Fibroblast of lung (primary cell): Measurements from ENCODE around the gene GRK5. TPM values are rescaled to one million over a fixed set of nuclear protein-coding genes. Genes with fewer than 3 reads are reported as not detected.

ENCODE experiments used
- DNase-seq, 2 donors: peaks; one replicate each; pipeline versions ENCODE4 v3.0.0 to v3.0.0-alpha.2; 2010; ENCODE audit warnings: low read depth in 2 of 2
- H2AFZ ChIP-seq: 2 replicates; pipeline ENCODE4 v1.5.1; 2012; ENCODE audit warnings: low read length, control low read depth, inconsistent platforms
- H3K27ac ChIP-seq: 2 replicates; pipeline ENCODE4 v1.5.1; 2011; ENCODE audit warnings: low read length, control low read depth; ENCODE audit not compliant: insufficient read depth
- H3K27me3 ChIP-seq: 2 replicates; pipeline ENCODE4 v1.5.1; 2011; ENCODE audit warnings: mild to moderate bottlenecking, low read length; ENCODE audit not compliant: control insufficient read depth, insufficient read depth
- H3K36me3 ChIP-seq: 2 replicates; pipeline ENCODE4 v1.5.1; 2011; ENCODE audit warnings: low read length; ENCODE audit not compliant: control insufficient read depth, insufficient read depth
- H3K4me1 ChIP-seq: 2 replicates; pipeline ENCODE4 v1.5.1; 2011; ENCODE audit warnings: low read length; ENCODE audit not compliant: control insufficient read depth, insufficient read depth; ENCODE audit errors: extremely low read depth
- H3K4me2 ChIP-seq: 2 replicates; pipeline ENCODE4 v1.5.1; 2011; ENCODE audit warnings: low read length, control low read depth; ENCODE audit not compliant: insufficient read depth; ENCODE audit errors: extremely low read depth
- H3K4me3 ChIP-seq, 4 experiments: fragments of 200-600 bp in 1 of 4; sonication (generic) in 1 of 4; replicated peaks in 1 of 4; 2 replicates each; pipeline ENCODE4 v1.5.1; 2011 to 2016; ENCODE audit warnings: low read length in 4 of 4, low read depth in 3 of 4, mild to moderate bottlenecking in 3 of 4, control low read depth in 2 of 4, inconsistent platforms in 1 of 4, mixed read lengths in 1 of 4; ENCODE audit not compliant: insufficient read depth in 1 of 4; ENCODE audit errors: control extremely low read depth in 1 of 4
- H3K79me2 ChIP-seq: 2 replicates; pipeline ENCODE4 v1.5.1; 2012; ENCODE audit warnings: mild to moderate bottlenecking, low read length, inconsistent platforms; ENCODE audit not compliant: control insufficient read depth, insufficient read depth
- H3K9ac ChIP-seq: 2 replicates; pipeline ENCODE4 v1.5.1; 2011; ENCODE audit warnings: mild to moderate bottlenecking, low read length, control low read depth; ENCODE audit not compliant: insufficient read depth
- H3K9me3 ChIP-seq: 2 replicates; pipeline ENCODE4 v1.5.1; 2012; ENCODE audit warnings: low read depth, low read length; ENCODE audit not compliant: control insufficient read depth, insufficient read depth
- H4K20me1 ChIP-seq: 2 replicates; pipeline ENCODE4 v1.5.1; 2011; ENCODE audit warnings: low read length; ENCODE audit not compliant: control insufficient read depth, insufficient read depth; ENCODE audit errors: extremely low read depth
- EZH2 ChIP-seq: IDR thresholded peaks from 2 replicates; pipeline ENCODE4 v1.5.1; 2012; ENCODE audit warnings: low read length, control low read depth, mild to moderate bottlenecking; ENCODE audit errors: missing control alignments
- polyA plus RNA-seq, 2 donors: library from polyadenylated mRNA; depleted of rRNA in 1 of 2; stranded (reverse) in 1 of 2; unstranded in 1 of 2; fragments of >200 nt; gene quantifications; 2 replicates each; pipeline ENCODE4 v1.2.1, GENCODE V29; 2011 to 2012; ENCODE audit warnings: missing spikeins in 1 of 2
- total RNA-seq: library from RNA; depleted of rRNA; stranded (reverse); fragments of >200 nt; gene quantifications from 2 replicates; pipeline ENCODE4 v1.2.1, GENCODE V29; 2014
- TF ChIP-seq, protein P1 (sequence below), 2 donors: IDR thresholded peaks in 1 of 2; conservative IDR thresholded peaks in 1 of 2; 1 replicate in 1 of 2; 2 replicates in 1 of 2; pipeline ENCODE4 v1.5.1; 2011 to 2012; ENCODE audit warnings: low read length in 2 of 2, control low read depth in 1 of 2, inconsistent platforms in 1 of 2, low read depth in 1 of 2, mild to moderate bottlenecking in 1 of 2

Gene GRK5
- total and polyA plus RNA-seq, 2 donors (not counting 1 experiment from before 2014, with no cell fraction given), result 24.1 to 90.3 TPM

DNA sequence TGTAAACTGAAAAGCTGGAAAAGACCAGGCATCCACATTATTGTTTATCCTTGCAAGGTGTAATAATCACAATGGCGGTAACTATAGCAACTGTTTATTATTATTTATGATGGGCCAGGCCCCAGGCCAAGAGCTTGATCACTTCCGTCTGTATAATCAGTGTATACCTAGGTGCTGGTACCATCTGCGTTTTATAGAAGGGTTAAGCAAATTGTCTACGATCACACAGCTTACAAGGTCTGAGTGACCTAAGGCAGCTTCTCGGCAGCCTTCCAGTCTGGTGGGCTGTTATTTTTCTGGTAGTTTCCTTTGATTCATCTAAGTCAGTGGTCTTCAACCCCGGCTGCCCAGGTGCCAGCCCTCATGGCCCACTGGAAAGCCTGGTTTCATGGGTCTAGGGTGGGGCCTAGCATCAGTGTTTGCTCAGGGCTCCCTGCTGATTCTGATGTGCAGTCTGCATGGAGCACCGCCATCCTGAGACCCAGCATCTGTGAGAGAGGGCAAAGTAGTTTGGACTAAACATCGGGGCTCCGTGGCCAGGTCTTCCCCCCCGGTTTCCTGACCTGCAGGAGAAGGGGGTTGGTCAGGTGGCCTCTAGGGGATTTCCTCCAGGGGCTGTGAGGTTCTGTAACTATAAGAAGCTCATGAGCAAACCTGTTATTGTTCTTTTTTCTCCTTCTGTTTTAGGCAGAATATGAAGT is 188.8 kb downstream of the GRK5 start:
- no peaks in the 10 kb centered on the region for H3K9me3 ChIP-seq
- H3K4me2 ChIP-seq, result no peak overlapping the region
- H2AFZ ChIP-seq, result no peak overlapping the region
- no peak overlapping the region for H3K4me3 ChIP-seq
- H3K27ac ChIP-seq, result peak overlapping the region; percentile 59
- no peak for DNase-seq
- peaks cover 15% of the 10 kb centered on the region for H3K36me3 ChIP-seq
- H3K9ac ChIP-seq, result no peak overlapping the region
- TF ChIP-seq EZH2, result no peak
- TF ChIP-seq, protein P1, sequence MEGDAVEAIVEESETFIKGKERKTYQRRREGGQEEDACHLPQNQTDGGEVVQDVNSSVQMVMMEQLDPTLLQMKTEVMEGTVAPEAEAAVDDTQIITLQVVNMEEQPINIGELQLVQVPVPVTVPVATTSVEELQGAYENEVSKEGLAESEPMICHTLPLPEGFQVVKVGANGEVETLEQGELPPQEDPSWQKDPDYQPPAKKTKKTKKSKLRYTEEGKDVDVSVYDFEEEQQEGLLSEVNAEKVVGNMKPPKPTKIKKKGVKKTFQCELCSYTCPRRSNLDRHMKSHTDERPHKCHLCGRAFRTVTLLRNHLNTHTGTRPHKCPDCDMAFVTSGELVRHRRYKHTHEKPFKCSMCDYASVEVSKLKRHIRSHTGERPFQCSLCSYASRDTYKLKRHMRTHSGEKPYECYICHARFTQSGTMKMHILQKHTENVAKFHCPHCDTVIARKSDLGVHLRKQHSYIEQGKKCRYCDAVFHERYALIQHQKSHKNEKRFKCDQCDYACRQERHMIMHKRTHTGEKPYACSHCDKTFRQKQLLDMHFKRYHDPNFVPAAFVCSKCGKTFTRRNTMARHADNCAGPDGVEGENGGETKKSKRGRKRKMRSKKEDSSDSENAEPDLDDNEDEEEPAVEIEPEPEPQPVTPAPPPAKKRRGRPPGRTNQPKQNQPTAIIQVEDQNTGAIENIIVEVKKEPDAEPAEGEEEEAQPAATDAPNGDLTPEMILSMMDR (conservative IDR thresholded peaks at IDR 0.05 in 1 of 2, IDR thresholded peaks at IDR 0.05 in 1 of 2; ENCODE audit: low read depth in 1 of 2, low read length in 2 of 2), result no peak
- peaks cover 1% of the 10 kb centered on the region for H3K79me2 ChIP-seq
- H4K20me1 ChIP-seq, result no peaks in the 10 kb centered on the region
- H3K27me3 ChIP-seq, result no peaks in the 10 kb centered on the region
- peaks cover 13% of the 10 kb centered on the region for H3K4me1 ChIP-seq

DNA sequence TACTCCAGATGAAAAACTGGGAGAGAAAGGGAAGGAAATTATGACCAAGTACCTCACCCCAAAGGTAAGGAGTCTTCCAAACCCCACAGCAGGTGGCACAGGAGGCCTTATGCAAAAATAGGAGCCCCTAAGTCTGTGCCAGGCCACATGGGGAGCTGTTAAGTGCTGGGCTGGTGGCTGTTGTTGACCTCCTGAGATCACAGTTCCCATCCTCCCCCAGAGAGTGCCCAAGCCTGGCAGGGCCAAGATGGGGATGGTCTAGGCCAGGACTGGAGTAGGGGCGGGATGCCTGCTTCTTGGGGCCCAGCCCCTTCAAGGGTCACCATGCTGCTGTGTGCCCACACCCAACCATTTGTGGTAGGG is 189.3 kb downstream of the GRK5 start:
- H3K79me2 ChIP-seq, result peaks cover 1% of the 10 kb centered on the region
- H3K4me1 ChIP-seq, result peaks cover 16% of the 10 kb centered on the region
- H3K9me3 ChIP-seq, result no peaks in the 10 kb centered on the region
- no peak overlapping the region for H3K4me2 ChIP-seq
- no peak for DNase-seq
- no peak for TF ChIP-seq EZH2
- TF ChIP-seq, protein P1 (conservative IDR thresholded peaks at IDR 0.05 in 1 of 2, IDR thresholded peaks at IDR 0.05 in 1 of 2; ENCODE audit: low read depth in 1 of 2, low read length in 2 of 2), result no peak
- no peak overlapping the region for H3K4me3 ChIP-seq
- no peak overlapping the region for H2AFZ ChIP-seq
- H3K36me3 ChIP-seq, result peaks cover 12% of the 10 kb centered on the region
- no peaks in the 10 kb centered on the region for H4K20me1 ChIP-seq
- H3K9ac ChIP-seq, result no peak overlapping the region
- no peaks in the 10 kb centered on the region for H3K27me3 ChIP-seq
- H3K27ac ChIP-seq, result no peak overlapping the region

DNA sequence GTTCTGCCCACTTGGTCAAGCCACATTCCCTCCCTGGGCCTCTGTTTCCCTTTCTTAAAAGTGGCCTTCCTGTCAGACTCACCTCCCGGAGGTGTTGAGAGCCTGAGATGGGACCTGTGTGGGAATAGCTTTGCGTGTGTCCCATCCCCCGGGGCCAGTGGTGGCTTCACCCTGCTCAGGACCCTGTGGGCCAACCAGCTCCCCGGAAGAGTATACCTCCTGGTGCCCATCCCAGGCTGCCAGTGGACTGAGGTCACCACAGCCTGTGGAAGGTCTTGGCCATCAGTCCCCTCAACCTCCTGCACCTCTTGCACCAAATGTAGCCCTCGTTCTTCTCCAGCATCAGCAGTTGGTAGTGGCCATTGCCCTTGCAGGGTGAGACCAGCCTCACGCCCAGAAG is 190.0 kb downstream of the GRK5 start:
- H2AFZ ChIP-seq, result no peak overlapping the region
- no peak overlapping the region for H3K4me2 ChIP-seq
- no peaks in the 10 kb centered on the region for H3K9me3 ChIP-seq
- TF ChIP-seq, protein P1 (conservative IDR thresholded peaks at IDR 0.05 in 1 of 2, IDR thresholded peaks at IDR 0.05 in 1 of 2; ENCODE audit: low read depth in 1 of 2, low read length in 2 of 2), result no peak
- TF ChIP-seq EZH2, result no peak
- H4K20me1 ChIP-seq, result no peaks in the 10 kb centered on the region
- H3K36me3 ChIP-seq, result peaks cover 12% of the 10 kb centered on the region
- no peaks in the 10 kb centered on the region for H3K27me3 ChIP-seq
- H3K4me3 ChIP-seq, result no peak overlapping the region
- no peak overlapping the region for H3K27ac ChIP-seq
- H3K79me2 ChIP-seq, result peaks cover 1% of the 10 kb centered on the region
- DNase-seq, result no peak
- peaks cover 18% of the 10 kb centered on the region for H3K4me1 ChIP-seq
- H3K9ac ChIP-seq, result no peak overlapping the region
